DOHH2 (cell line): Measurements from ENCODE around the gene G6PC3.

Experiments
- H3F3A ChIP-seq: fragments of 200-600 bp; sonication (generic), shearing (Covaris generic); 2 replicates; pipeline ENCODE4 v1.6.0; 2016; ENCODE audit warnings: antibody characterized with exemption, mild to moderate bottlenecking; ENCODE audit not compliant: control insufficient read depth, insufficient read depth
- H3K27ac ChIP-seq: fragments of 200-600 bp; sonication (generic); 2 replicates; pipeline ENCODE4 v1.5.1; 2014; ENCODE audit warnings: low read depth, mild to moderate bottlenecking, low read length, moderate library complexity
- H3K27me3 ChIP-seq: fragments of 200-600 bp; sonication (generic); 2 replicates; pipeline ENCODE4 v1.6.1; 2014; ENCODE audit warnings: mild to moderate bottlenecking, low read length, mixed read lengths; ENCODE audit not compliant: control insufficient read depth
- H3K36me3 ChIP-seq: fragments of 200-600 bp; sonication (generic); 2 replicates; pipeline ENCODE4 v1.6.1; 2014; ENCODE audit warnings: mild to moderate bottlenecking, low read length, moderate library complexity, mixed read lengths; ENCODE audit not compliant: control insufficient read depth
- H3K4me1 ChIP-seq: fragments of 200-600 bp; sonication (generic); 2 replicates; pipeline ENCODE4 v1.6.1; 2014; ENCODE audit warnings: mild to moderate bottlenecking, low read length, mixed read lengths; ENCODE audit not compliant: control insufficient read depth
- H3K4me2 ChIP-seq: fragments of 200-600 bp; sonication (generic); 2 replicates; pipeline ENCODE4 v1.6.0; 2014; ENCODE audit warnings: mild to moderate bottlenecking, low read length, moderate library complexity
- H3K4me3 ChIP-seq: fragments of 200-600 bp; sonication (generic); 2 replicates; pipeline ENCODE4 v1.5.1; 2014; ENCODE audit warnings: mild to moderate bottlenecking, low read length, mixed read lengths
- H3K79me2 ChIP-seq: fragments of 200-600 bp; sonication (generic); 2 replicates; pipeline ENCODE4 v1.6.1; 2014; ENCODE audit warnings: mild to moderate bottlenecking, low read length, mixed read lengths; ENCODE audit not compliant: control insufficient read depth
- H3K9me2 ChIP-seq: fragments of 200-600 bp; sonication (generic); replicated peaks from 2 replicates; pipeline ENCODE4 v1.6.1; 2014; ENCODE audit warnings: mild to moderate bottlenecking, low read length, mixed read lengths; ENCODE audit not compliant: control insufficient read depth
- H3K9me3 ChIP-seq: fragments of 200-600 bp; sonication (generic); 2 replicates; pipeline ENCODE4 v1.6.1; 2014; ENCODE audit warnings: antibody characterized with exemption, low read length, mixed read lengths; ENCODE audit not compliant: control insufficient read depth, insufficient read depth
- H4K20me1 ChIP-seq: fragments of 200-600 bp; sonication (generic); 2 replicates; pipeline ENCODE4 v1.6.0; 2014; ENCODE audit warnings: low read depth, mild to moderate bottlenecking, antibody characterized with exemption, low read length, moderate library complexity; ENCODE audit not compliant: control insufficient read depth, insufficient read depth
- CTCF ChIP-seq: fragments of 200-600 bp; sonication (generic); IDR thresholded peaks from one replicate; pipeline ENCODE4 v1.5.1; 2014; ENCODE audit warnings: antibody characterized with exemption, mild to moderate bottlenecking, low read depth, low read length; ENCODE audit not compliant: poor library complexity, severe bottlenecking
- EZH2phosphoT487 ChIP-seq: fragments of 200-600 bp; sonication (generic); IDR thresholded peaks from 2 replicates; pipeline ENCODE4 v1.6.1; 2017; ENCODE audit warnings: borderline replicate concordance, mild to moderate bottlenecking, antibody characterized with exemption, low read length, moderate library complexity, mixed read lengths

G6PC3 gene

GRCh38 chr17:44023545-44024270 lies 46.8 kb upstream of the G6PC3 start:
- TF ChIP-seq EZH2phosphoT487 (no peak), CTCF (no peak)
- no peaks in the 10 kb centered on the region for H4K20me1 ChIP-seq
- no peaks in the 10 kb centered on the region for H3K27me3 ChIP-seq
- H3K79me2 ChIP-seq = no peaks in the 10 kb centered on the region
- no peaks in the 10 kb centered on the region for H3K9me3 ChIP-seq
- no peak overlapping the region for H3K4me3 ChIP-seq
- H3K9me2 ChIP-seq = no peaks in the 10 kb centered on the region
- H3K36me3 ChIP-seq = no peaks in the 10 kb centered on the region; the same call in 1 of the 2 replicates
- H3F3A ChIP-seq = no peaks in the 10 kb centered on the region
- no peak overlapping the region for H3K4me2 ChIP-seq
- no peaks in the 10 kb centered on the region for H3K4me1 ChIP-seq
- no peak overlapping the region for H3K27ac ChIP-seq

- H3K36me3 ChIP-seq = peaks cover under 1% of the 10 kb centered on the region; the same call in 1 of the 2 replicates
- no peak overlapping the region for H3K4me2 ChIP-seq
- no peak overlapping the region for H3K27ac ChIP-seq
- no peaks in the 10 kb centered on the region for H3K9me3 ChIP-seq
- no peaks in the 10 kb centered on the region for H3F3A ChIP-seq
- TF ChIP-seq EZH2phosphoT487 = no peak
- no peak for TF ChIP-seq CTCF
- no peaks in the 10 kb centered on the region for H4K20me1 ChIP-seq
- H3K4me3 ChIP-seq = no peak overlapping the region
- H3K27me3 ChIP-seq = no peaks in the 10 kb centered on the region
- H3K9me2 ChIP-seq = no peaks in the 10 kb centered on the region
- no peaks in the 10 kb centered on the region for H3K79me2 ChIP-seq
- no peaks in the 10 kb centered on the region for H3K4me1 ChIP-seq
These were observed 46.3 kb upstream of the G6PC3 start for GRCh38 chr17:44024271-44024663.

DNA sequence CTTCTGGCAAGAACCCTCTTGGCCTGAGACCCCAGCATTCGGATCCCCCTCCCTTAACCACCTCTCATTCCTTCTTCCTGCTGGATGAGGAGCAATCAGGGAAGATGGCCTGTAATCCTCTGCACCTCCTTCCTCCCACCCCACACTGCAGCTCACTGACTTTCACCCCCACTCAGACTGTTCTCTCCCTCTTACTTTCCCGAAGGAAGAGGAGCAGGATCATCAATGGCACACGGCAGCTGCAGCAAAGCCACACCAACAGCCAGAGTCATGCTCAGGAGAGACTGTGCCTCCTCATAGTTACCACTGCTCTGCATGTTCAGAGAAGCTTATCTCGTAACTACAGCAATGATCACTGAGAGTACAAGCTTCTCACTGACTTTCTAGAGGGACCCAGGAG lies 45.7 kb upstream of the G6PC3 start:
- Histone ChIP-seq H3F3A (no peaks in the 10 kb centered on the region), H3K4me3 (no peak overlapping the region), H3K4me1 (no peaks in the 10 kb centered on the region), H3K27ac (no peak overlapping the region), H3K27me3 (no peaks in the 10 kb centered on the region), H3K36me3 (peaks cover 7% of the 10 kb centered on the region; the same call in 1 of the 2 replicates), H3K9me3 (no peaks in the 10 kb centered on the region), H4K20me1 (no peaks in the 10 kb centered on the region), H3K9me2 (no peaks in the 10 kb centered on the region), H3K4me2 (no peak overlapping the region), H3K79me2 (no peaks in the 10 kb centered on the region)
- no peak for TF ChIP-seq EZH2phosphoT487
- no peak for TF ChIP-seq CTCF
